ENCODE results near the gene TAL1. TPM values are rescaled to one million over a fixed set of nuclear protein-coding genes. Genes with fewer than 3 reads are reported as not detected.
A peak's percentile ranks its signal among the peaks of the same experiment; 100 is the strongest.

Gene TAL1
- total and polyA plus RNA-seq, 2 of the 13 experiments (the other 11 are each of a cell fraction or from before 2014, with no cell fraction given): 0.05 TPM; not detected in 1

DNA sequence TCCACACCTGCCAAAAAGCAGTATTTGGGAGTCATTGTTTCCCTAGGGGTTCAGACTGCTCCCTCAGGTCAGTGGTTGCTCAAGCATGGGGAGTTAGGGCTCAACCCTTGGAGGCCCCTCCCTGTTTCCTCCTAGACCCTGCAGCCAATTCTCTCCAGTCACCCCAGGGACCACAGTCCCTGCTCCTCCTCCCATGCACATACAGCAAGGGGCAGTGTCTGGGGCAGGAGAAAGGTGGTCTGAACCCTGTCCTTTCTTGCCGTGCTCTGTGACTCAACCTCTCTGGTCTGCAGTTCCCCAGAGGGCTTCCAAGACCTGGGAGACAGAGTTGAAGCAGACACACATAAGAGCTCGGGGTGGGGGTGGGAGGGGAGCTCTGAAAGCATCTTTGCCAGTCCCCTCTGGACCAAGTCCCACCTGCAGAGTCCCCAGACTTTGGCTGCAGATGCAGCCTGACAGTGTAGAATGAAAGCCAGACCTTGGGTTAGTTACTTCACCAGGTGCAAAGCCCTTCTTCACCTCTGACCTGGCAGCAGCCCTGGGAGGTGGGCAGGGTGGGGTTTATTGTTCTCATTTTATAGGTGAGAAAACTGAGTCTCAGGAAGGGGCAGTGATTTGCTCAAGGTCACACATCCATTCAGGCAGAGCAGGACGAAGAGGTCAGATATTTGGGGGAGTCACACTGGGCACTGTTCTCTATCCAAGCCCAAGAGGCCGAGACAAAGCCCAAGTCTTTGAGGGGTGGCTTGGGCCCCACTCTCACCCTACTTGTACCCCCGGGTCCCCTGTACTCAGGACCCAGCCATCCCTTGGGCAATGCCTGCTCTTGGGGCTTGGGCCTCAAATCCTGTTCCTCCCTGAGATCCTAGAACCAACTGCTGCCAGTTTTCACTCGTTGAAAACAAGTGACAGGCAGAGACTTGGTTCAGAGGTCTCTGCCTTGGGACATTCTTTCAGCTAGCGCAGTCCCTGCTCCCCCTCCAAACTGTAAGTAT, 42.9 kb downstream of the TAL1 start:
- Histone ChIP-seq H3K9me3 (ENCODE audit: low read length) (no peaks in the 10 kb centered on the region), H3K4me1 (ENCODE audit: insufficient read depth, low read length) (peaks cover 92% of the 10 kb centered on the region), H3K36me3 (replicated peaks in 1 of 2; ENCODE audit: control insufficient read depth in 1 of 2, insufficient read depth in 2 of 2, low read length in 2 of 2) (no peaks in the 10 kb centered on the region), H3K9ac (ENCODE audit: insufficient read depth, low read depth, low read length) (no peak overlapping the region), H3K4me3 (replicated peaks in 1 of 3; ENCODE audit: insufficient read depth in 1 of 3, low read depth in 2 of 3, low read length in 3 of 3) (no peak overlapping the region), H3K79me2 (ENCODE audit: insufficient read depth, low read length) (no peaks in the 10 kb centered on the region), H3K27ac (ENCODE audit: extremely low read length, insufficient read depth, low read length) (no peak overlapping the region), H3K4me2 (ENCODE audit: low read depth, low read length) (no peak overlapping the region), H4K20me1 (ENCODE audit: insufficient read depth, low read length) (no peaks in the 10 kb centered on the region), H2AFZ (ENCODE audit: low read length) (no peak overlapping the region), H3K27me3 (ENCODE audit: control insufficient read depth in 1 of 2, insufficient read depth in 2 of 2, low read length in 2 of 2) (no peaks in the 10 kb centered on the region)
- DNase-seq (ENCODE audit: low spot score) (no peak), ATAC-seq (no peak), FAIRE-seq (no peak)
- ChIA-PET CTCF (ENCODE audit: low intra/inter-chr PET ratio, low total read pairs) (no interaction called here), POLR2A (interaction anchor here (8.3 kb wide), 1 partner anchor 8 kb away, joined by 168 read pairs; no protein-coding TSS in a partner anchor)
- intact Hi-C loops (cut with micrococcal nuclease; ENCODE audit: unreplicated experiment) (no loop called here), in situ Hi-C loops (cut with HindIII; ENCODE audit: extremely low pct_ligation_motif_present, low pct_unique_long_range_greater_than_20kb) (loop anchor here (25.0 kb wide), 1 partner anchor 523 kb away; no protein-coding TSS in a partner anchor)
- TF ChIP-seq ERF (CRISPR knock-in tag; IDR thresholded peaks at IDR 0.05) (no peak), ZNF891 (CRISPR knock-in tag; IDR thresholded peaks at IDR 0.05) (no peak), MIER3 (CRISPR knock-in tag; IDR thresholded peaks at IDR 0.05; ENCODE audit: borderline replicate concordance) (no peak), ZNF768 (CRISPR knock-in tag; IDR thresholded peaks at IDR 0.05) (peak; percentile 53)
- WGBS (ENCODE audit: low lambda C conversion rate): 65% methylated on average over 5 of the region's 7 CpGs
- BruUV-seq (replicated peaks): no TSS peak

DNA sequence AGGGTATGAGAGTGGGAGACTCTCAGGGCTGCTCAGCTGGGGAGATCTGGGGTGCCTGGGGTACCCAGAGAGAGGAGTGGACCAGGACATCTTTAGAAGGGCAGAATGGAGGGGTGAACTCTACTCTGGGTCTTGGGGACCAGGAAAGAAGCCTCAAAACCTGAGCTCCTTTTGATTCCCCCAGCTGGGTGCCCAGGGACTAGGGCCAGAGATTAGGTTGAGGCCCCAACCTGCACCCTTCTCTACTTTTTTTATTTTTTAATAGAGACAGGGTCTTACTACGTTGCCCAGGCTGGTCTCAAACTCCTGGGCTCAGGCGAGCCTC, 44.1 kb downstream of the TAL1 start:
- no peaks in the 10 kb centered on the region for H3K36me3 ChIP-seq (replicated peaks in 1 of 2; ENCODE audit: control insufficient read depth in 1 of 2, insufficient read depth in 2 of 2, low read length in 2 of 2)
- H3K4me3 ChIP-seq (replicated peaks in 1 of 3; ENCODE audit: insufficient read depth in 1 of 3, low read depth in 2 of 3, low read length in 3 of 3): peak overlapping the region in 1 of 3 experiments; percentile 31; a peak in 1 of 6 replicates
- H4K20me1 ChIP-seq (ENCODE audit: insufficient read depth, low read length): no peaks in the 10 kb centered on the region
- no peak overlapping the region for H2AFZ ChIP-seq (ENCODE audit: low read length)
- in situ Hi-C loops (cut with HindIII; ENCODE audit: extremely low pct_ligation_motif_present, low pct_unique_long_range_greater_than_20kb) (loop anchor here (25.0 kb wide), 1 partner anchor 524 kb away; no protein-coding TSS in a partner anchor), intact Hi-C loops (cut with micrococcal nuclease; ENCODE audit: unreplicated experiment) (no loop called here)
- FAIRE-seq: no peak
- H3K27ac ChIP-seq (ENCODE audit: extremely low read length, insufficient read depth, low read length): no peak overlapping the region
- no peaks in the 10 kb centered on the region for H3K9me3 ChIP-seq (ENCODE audit: low read length)
- no peaks in the 10 kb centered on the region for H3K79me2 ChIP-seq (ENCODE audit: insufficient read depth, low read length)
- peak overlapping the region; percentile 47 for H3K4me2 ChIP-seq (ENCODE audit: low read depth, low read length)
- BruUV-seq (replicated peaks): no TSS peak
- ATAC-seq: no peak
- no peak for DNase-seq (ENCODE audit: low spot score)
- POLR2A ChIA-PET: interaction anchor here (8.3 kb wide), 1 partner anchor 7 kb away, joined by 168 read pairs; no protein-coding TSS in a partner anchor
- CTCF ChIA-PET (ENCODE audit: low intra/inter-chr PET ratio, low total read pairs): no interaction called here
- no peaks in the 10 kb centered on the region for H3K27me3 ChIP-seq (ENCODE audit: control insufficient read depth in 1 of 2, insufficient read depth in 2 of 2, low read length in 2 of 2)
- 83% methylated on average over 2 of the region's 2 CpGs for WGBS (ENCODE audit: low lambda C conversion rate)
- H3K9ac ChIP-seq (ENCODE audit: insufficient read depth, low read depth, low read length): peak overlapping the region; percentile 39; the same call in 1 of the 2 replicates
- no peak for TF ChIP-seq NFATC3 (CRISPR knock-in tag; IDR thresholded peaks at IDR 0.05)
- TF ChIP-seq HNF4G (IDR thresholded peaks at IDR 0.05; ENCODE audit: borderline replicate concordance, low read depth, low read length): no peak
- TF ChIP-seq HNF4G (CRISPR knock-in tag; IDR thresholded peaks at IDR 0.05; ENCODE audit: borderline replicate concordance, low read depth): 0 out of 2 replicates have a peak, but pooled peaks have one; percentile 1
- TF ChIP-seq ZNF891 (CRISPR knock-in tag; IDR thresholded peaks at IDR 0.05): 0 out of 2 replicates have a peak, but pooled peaks have one; percentile 30
- 0 out of 2 replicates have a peak, but pooled peaks have one; percentile 36 for TF ChIP-seq ZNF224 (CRISPR knock-in tag; IDR thresholded peaks at IDR 0.05)
- TF ChIP-seq, protein P1, sequence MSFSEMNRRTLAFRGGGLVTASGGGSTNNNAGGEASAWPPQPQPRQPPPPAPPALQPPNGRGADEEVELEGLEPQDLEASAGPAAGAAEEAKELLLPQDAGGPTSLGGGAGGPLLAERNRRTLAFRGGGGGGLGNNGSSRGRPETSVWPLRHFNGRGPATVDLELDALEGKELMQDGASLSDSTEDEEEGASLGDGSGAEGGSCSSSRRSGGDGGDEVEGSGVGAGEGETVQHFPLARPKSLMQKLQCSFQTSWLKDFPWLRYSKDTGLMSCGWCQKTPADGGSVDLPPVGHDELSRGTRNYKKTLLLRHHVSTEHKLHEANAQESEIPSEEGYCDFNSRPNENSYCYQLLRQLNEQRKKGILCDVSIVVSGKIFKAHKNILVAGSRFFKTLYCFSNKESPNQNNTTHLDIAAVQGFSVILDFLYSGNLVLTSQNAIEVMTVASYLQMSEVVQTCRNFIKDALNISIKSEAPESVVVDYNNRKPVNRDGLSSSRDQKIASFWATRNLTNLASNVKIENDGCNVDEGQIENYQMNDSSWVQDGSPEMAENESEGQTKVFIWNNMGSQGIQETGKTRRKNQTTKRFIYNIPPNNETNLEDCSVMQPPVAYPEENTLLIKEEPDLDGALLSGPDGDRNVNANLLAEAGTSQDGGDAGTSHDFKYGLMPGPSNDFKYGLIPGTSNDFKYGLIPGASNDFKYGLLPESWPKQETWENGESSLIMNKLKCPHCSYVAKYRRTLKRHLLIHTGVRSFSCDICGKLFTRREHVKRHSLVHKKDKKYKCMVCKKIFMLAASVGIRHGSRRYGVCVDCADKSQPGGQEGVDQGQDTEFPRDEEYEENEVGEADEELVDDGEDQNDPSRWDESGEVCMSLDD (CRISPR knock-in tag; IDR thresholded peaks at IDR 0.05; ENCODE audit: borderline replicate concordance): 0 out of 2 replicates have a peak, but pooled peaks have one; percentile 52
- TF ChIP-seq, protein P2, sequence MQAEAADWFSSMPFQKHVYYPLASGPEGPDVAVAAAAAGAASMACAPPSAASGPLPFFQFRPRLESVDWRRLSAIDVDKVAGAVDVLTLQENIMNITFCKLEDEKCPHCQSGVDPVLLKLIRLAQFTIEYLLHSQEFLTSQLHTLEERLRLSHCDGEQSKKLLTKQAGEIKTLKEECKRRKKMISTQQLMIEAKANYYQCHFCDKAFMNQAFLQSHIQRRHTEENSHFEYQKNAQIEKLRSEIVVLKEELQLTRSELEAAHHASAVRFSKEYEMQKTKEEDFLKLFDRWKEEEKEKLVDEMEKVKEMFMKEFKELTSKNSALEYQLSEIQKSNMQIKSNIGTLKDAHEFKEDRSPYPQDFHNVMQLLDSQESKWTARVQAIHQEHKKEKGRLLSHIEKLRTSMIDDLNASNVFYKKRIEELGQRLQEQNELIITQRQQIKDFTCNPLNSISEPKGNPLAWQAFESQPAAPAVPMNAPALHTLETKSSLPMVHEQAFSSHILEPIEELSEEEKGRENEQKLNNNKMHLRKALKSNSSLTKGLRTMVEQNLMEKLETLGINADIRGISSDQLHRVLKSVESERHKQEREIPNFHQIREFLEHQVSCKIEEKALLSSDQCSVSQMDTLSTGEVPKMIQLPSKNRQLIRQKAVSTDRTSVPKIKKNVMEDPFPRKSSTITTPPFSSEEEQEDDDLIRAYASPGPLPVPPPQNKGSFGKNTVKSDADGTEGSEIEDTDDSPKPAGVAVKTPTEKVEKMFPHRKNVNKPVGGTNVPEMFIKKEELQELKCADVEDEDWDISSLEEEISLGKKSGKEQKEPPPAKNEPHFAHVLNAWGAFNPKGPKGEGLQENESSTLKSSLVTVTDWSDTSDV (CRISPR knock-in tag; IDR thresholded peaks at IDR 0.05): peak; percentile 24; the same call in 1 of the 2 replicates
- H3K4me1 ChIP-seq (ENCODE audit: insufficient read depth, low read length): peaks cover 87% of the 10 kb centered on the region
